GM20000 (cell line): Measurements from ENCODE around the gene FMNL1.

Experiments used
- DNase-seq: peaks from one replicate; pipeline ENCODE4 v3.0.0; 2012; ENCODE audit warnings: low spot score
- CTCF ChIP-seq: IDR thresholded peaks from 2 replicates; pipeline ENCODE4 v1.5.1; 2012; ENCODE audit warnings: mild to moderate bottlenecking, control low read depth; ENCODE audit errors: extremely low read depth, missing control alignments

Gene FMNL1

DNA sequence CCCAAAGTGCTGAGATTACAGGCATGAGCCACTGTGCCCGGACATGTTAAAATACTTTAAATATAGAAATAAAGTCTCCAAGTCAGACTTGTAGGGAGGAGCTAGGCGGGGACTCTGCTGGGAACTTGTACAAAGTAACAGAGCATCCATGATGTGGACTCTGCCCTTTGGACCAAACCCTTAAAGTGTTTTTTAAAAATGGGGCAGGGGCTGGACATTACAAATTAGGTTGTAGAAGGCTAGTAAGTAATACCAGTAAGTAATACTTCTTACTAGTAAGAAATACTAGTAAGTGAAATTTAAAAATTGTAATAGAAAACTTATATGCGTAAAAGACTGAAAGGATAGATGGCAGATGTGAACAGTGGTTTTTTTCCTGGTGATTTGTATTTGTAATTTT lies 49.9 kb downstream of the FMNL1 start:
- no peak for DNase-seq
- no peak for TF ChIP-seq CTCF

- no peak for TF ChIP-seq CTCF
Measured at GRCh38 chr17:45273551-45273957, 51.9 kb downstream of the FMNL1 start.

GRCh38 chr17:45274033-45274432 lies 52.3 kb downstream of the FMNL1 start:
- no peak for TF ChIP-seq CTCF
- no peak for DNase-seq

More at GRCh38 chr17:45273551-45273957, 51.9 kb downstream of the FMNL1 start:
- DNase-seq, result no peak

DNA sequence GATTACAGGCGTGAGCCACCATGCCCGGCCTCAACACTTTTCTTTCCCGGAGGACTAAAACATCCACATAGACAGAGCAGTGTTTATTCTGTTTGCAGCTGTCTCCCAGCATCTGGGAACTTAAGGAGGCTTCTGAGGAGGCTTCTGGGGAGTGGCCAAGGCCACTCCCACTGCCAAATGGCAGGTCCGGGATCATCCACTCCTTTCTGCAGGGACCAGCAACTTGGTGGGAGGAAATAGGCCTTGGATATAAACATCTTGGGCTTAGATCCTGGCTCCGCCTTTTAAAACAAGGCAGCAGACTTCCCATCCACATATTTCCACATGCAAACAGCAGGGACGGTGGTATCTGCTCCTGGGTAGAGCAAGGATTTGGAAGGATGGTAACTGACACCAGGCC lies 54.3 kb downstream of the FMNL1 start:
- no peak for TF ChIP-seq CTCF

DNA sequence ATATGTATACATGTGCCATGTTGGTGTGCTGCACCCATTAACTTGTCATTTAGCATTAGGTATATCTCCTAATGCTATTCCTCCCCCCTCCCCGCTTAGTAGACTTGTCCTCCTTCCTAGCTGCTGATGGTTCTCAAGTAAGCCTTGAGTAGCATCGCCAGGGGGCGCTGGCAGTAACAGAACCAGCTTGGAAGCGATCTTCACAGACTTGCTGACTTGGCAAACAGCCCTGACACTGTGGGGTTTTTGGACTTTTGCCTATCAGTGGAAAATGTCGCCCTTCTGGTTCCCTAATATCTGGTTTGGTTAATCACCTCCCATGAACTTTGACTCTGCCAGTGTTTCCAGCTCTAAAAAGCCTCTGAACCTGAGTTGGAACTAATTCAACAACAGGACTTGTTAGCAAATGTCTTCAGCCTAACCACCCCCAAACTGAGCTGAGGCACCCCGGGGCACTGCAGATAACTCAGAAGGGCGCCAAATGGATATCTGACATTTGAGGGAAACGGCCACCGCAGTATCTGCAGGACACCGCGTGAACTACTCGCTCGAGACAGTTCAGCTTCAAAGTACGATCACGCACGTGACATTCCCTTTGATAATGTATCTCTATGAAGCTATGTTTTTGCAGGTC lies 55.6 kb downstream of the FMNL1 start:
- peak; percentile 85 for DNase-seq
- peak; percentile 93 for TF ChIP-seq CTCF

More for the DNA sequence above, 54.3 kb downstream of the FMNL1 start:
- DNase-seq, result no peak

DNA sequence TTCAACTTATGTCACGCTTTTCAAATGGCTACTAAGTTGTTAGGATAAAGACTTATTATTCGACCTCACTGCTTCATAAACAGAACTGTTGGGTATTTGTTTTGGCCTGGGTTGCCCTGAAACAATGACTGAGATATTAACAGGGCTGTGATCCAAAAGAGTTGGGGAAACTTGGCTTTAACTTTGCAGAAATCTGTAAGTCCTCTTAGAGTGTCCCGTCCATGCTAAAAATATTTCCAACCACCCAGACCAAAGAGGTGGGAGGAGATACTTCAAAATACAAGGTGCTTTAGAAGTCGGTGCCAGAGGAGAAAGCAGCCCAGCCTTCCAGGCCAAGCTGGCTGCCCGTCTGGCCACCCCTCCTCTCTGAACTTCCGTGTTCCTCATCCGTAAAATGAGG lies 56.3 kb downstream of the FMNL1 start:
- no peak for TF ChIP-seq CTCF
- DNase-seq, result no peak

- no peak for DNase-seq
- no peak for TF ChIP-seq CTCF
Measured at GRCh38 chr17:45279898-45280297, 58.2 kb downstream of the FMNL1 start.
